H9 (cell line): Measurements from ENCODE around the gene GRIK1. TPM values are rescaled to one million over a fixed set of nuclear protein-coding genes. Genes with fewer than 3 reads are reported as not detected.

ENCODE experiments used
- DNase-seq: peaks from one replicate; pipeline ENCODE4 v3.0.0-alpha.2; 2017
- H2AFZ ChIP-seq: one replicate; pipeline ENCODE4 v1.6.1; 2013; ENCODE audit warnings: mild to moderate bottlenecking, low read length, control low read depth, moderate library complexity
- H2AK5ac ChIP-seq: 2 replicates; pipeline ENCODE4 v1.6.1; 2013; ENCODE audit warnings: low read length, control low read depth, mixed read lengths; ENCODE audit not compliant: insufficient read length
- H2BK120ac ChIP-seq: one replicate; pipeline ENCODE4 v1.6.1; 2013; ENCODE audit warnings: low read depth, mild to moderate bottlenecking, low read length, control low read depth, inconsistent platforms; ENCODE audit not compliant: poor library complexity, severe bottlenecking
- H2BK12ac ChIP-seq: 2 replicates; pipeline ENCODE4 v1.6.1; 2013; ENCODE audit warnings: low read length, control low read depth, mixed read lengths, low read depth; ENCODE audit not compliant: insufficient read length
- H2BK15ac ChIP-seq: 2 replicates; pipeline ENCODE4 v1.6.1; 2013; ENCODE audit warnings: low read depth, low read length, control low read depth
- H2BK20ac ChIP-seq: one replicate; pipeline ENCODE4 v1.6.1; 2013; ENCODE audit warnings: low read depth, mild to moderate bottlenecking, low read length, control low read depth, inconsistent platforms; ENCODE audit not compliant: poor library complexity, severe bottlenecking
- H2BK5ac ChIP-seq: 2 replicates; pipeline ENCODE4 v1.6.1; 2013; ENCODE audit warnings: low read length, control low read depth, mixed read lengths; ENCODE audit not compliant: insufficient read length
- H3K14ac ChIP-seq: 2 replicates; pipeline ENCODE4 v1.6.1; 2013; ENCODE audit warnings: low read length, control low read depth; ENCODE audit not compliant: insufficient read depth
- H3K18ac ChIP-seq: 2 replicates; pipeline ENCODE4 v1.6.1; 2013; ENCODE audit warnings: low read depth, mild to moderate bottlenecking, mixed read lengths, low read length, control low read depth; ENCODE audit not compliant: insufficient read length
- H3K23ac ChIP-seq: 2 replicates; pipeline ENCODE4 v1.6.1; 2013; ENCODE audit warnings: low read length, control low read depth, mixed read lengths, low read depth; ENCODE audit not compliant: insufficient read length
- H3K23me2 ChIP-seq: 2 replicates; pipeline ENCODE4 v1.6.1; 2013; ENCODE audit warnings: low read depth, mild to moderate bottlenecking, mixed read lengths, low read length, control low read depth; ENCODE audit not compliant: insufficient read length, poor library complexity, severe bottlenecking
- H3K27ac ChIP-seq: 2 replicates; pipeline ENCODE4 v1.5.1; 2013; ENCODE audit warnings: low read length, control low read depth, mixed read lengths, low read depth; ENCODE audit not compliant: insufficient read length
- H3K27me3 ChIP-seq: 2 replicates; pipeline ENCODE4 v1.6.1; 2013; ENCODE audit warnings: low read length, control low read depth, inconsistent platforms; ENCODE audit not compliant: insufficient read depth
- H3K4ac ChIP-seq: 2 replicates; pipeline ENCODE4 v1.6.1; 2013; ENCODE audit warnings: low read depth, mild to moderate bottlenecking, control low read depth, inconsistent platforms, low read length, moderate library complexity
- H3K4me1 ChIP-seq: 2 replicates; pipeline ENCODE4 v1.6.1; 2013; ENCODE audit warnings: low read length, control low read depth, inconsistent platforms; ENCODE audit not compliant: insufficient read depth
- H3K4me2 ChIP-seq: 2 replicates; pipeline ENCODE4 v1.6.1; 2013; ENCODE audit warnings: low read length, control low read depth, mixed read lengths; ENCODE audit not compliant: insufficient read length, insufficient read depth
- H3K56ac ChIP-seq: 2 replicates; pipeline ENCODE4 v1.6.1; 2013; ENCODE audit warnings: low read depth, mild to moderate bottlenecking, mixed read lengths, low read length, control low read depth; ENCODE audit not compliant: insufficient read length
- H3K79me1 ChIP-seq: 2 replicates; pipeline ENCODE4 v1.6.1; 2013; ENCODE audit warnings: low read depth, mild to moderate bottlenecking, moderate library complexity, low read length, control low read depth, inconsistent platforms; ENCODE audit not compliant: insufficient read depth, poor library complexity, severe bottlenecking
- H3K79me2 ChIP-seq: 2 replicates; pipeline ENCODE4 v1.6.1; 2013; ENCODE audit warnings: low read length, control low read depth, inconsistent platforms; ENCODE audit not compliant: insufficient read depth
- H3K9ac ChIP-seq: 2 replicates; pipeline ENCODE4 v1.6.1; 2013; ENCODE audit warnings: low read length, control low read depth, mixed read lengths; ENCODE audit not compliant: insufficient read length; ENCODE audit errors: extremely low read depth
- H3K9me3 ChIP-seq: one replicate; pipeline ENCODE4 v1.6.1; 2013; ENCODE audit warnings: low read depth, low read length, inconsistent platforms; ENCODE audit not compliant: control insufficient read depth
- H3T11ph ChIP-seq: one replicate; pipeline ENCODE4 v1.6.1; 2013; ENCODE audit warnings: mild to moderate bottlenecking, low read length, control low read depth, inconsistent platforms
- H4K20me1 ChIP-seq: one replicate; pipeline ENCODE4 v1.6.1; 2013; ENCODE audit not compliant: control insufficient read depth, insufficient read length, insufficient read depth
- H4K5ac ChIP-seq: 2 replicates; pipeline ENCODE4 v1.6.1; 2013; ENCODE audit warnings: low read depth, mild to moderate bottlenecking, mixed read lengths, low read length, control low read depth; ENCODE audit not compliant: insufficient read length
- H4K8ac ChIP-seq: replicated peaks from 2 replicates; pipeline ENCODE4 v1.6.1; 2013; ENCODE audit warnings: low read length, control low read depth, mixed read lengths, low read depth; ENCODE audit not compliant: insufficient read length
- H4K91ac ChIP-seq: 2 replicates; pipeline ENCODE4 v1.6.1; 2013; ENCODE audit warnings: low read depth, mild to moderate bottlenecking, moderate library complexity, mixed read lengths, low read length, control low read depth; ENCODE audit not compliant: insufficient read length
- H3K27ac Mint-ChIP-seq, 3 experiments: 2 replicates in 2 of 3; 3 replicates in 1 of 3; pipeline ENCODE4 v1.8.0; 2020 to 2021; ENCODE audit warnings: mixed read lengths in 3 of 3, mild to moderate bottlenecking in 1 of 3, moderate library complexity in 1 of 3
- H3K27me3 Mint-ChIP-seq: 2 replicates; pipeline ENCODE4 v1.8.0; 2021; ENCODE audit warnings: low read depth, mild to moderate bottlenecking, moderate library complexity, mixed read lengths
- H3K36me3 Mint-ChIP-seq, 3 experiments: 2 replicates in 2 of 3; 3 replicates in 1 of 3; pipeline ENCODE4 v1.8.0; 2020 to 2021; ENCODE audit warnings: low read depth in 3 of 3, mixed read lengths in 3 of 3; ENCODE audit not compliant: insufficient read depth in 1 of 3
- H3K4me1 Mint-ChIP-seq, 2 experiments: 2 replicates each; pipeline ENCODE4 v1.8.0; 2020; ENCODE audit warnings: mixed read lengths in 2 of 2
- H3K4me3 Mint-ChIP-seq, 2 experiments: 2 replicates in 1 of 2; 3 replicates in 1 of 2; pipeline ENCODE4 v1.8.0; 2020 to 2021; ENCODE audit warnings: mild to moderate bottlenecking in 2 of 2, mixed read lengths in 2 of 2, moderate library complexity in 1 of 2
- H3K9me3 Mint-ChIP-seq, 2 experiments: 2 replicates in 1 of 2; 3 replicates in 1 of 2; pipeline ENCODE4 v1.8.0; 2020; ENCODE audit warnings: mild to moderate bottlenecking in 2 of 2, mixed read lengths in 2 of 2, moderate library complexity in 1 of 2
- WGBS: extraction: QIAGEN DNeasy Blood & Tissue Kit; methylation state at CpG from one replicate; pipeline ENCODE4 v1.1.7; 2013; ENCODE audit warnings: missing lambda C conversion rate, low lambda C conversion rate, mixed read lengths; ENCODE audit not compliant: insufficient read length; ENCODE audit errors: extremely low coverage; 5-methylcytosine and 5-hydroxymethylcytosine counted together
- total RNA-seq: library from RNA; stranded (reverse); gene quantifications from 2 replicates; pipeline ENCODE4 v1.2.1, GENCODE V29; 2021
- TF ChIP-seq, protein P1 (sequence below): fragments of 200-600 bp; sonication (generic); conservative IDR thresholded peaks from 3 replicates; pipeline ENCODE4 v1.8.0; 2021; ENCODE audit warnings: antibody characterized with exemption, mild to moderate bottlenecking

The GRIK1 gene
- total RNA-seq, 1 experiment from 2014 or later, result not detected

- no peak overlapping the region for H2BK20ac ChIP-seq
- Mint-ChIP-seq H3K9me3 (peaks cover 11 to 14% of the 10 kb centered on the region in 2 experiments), H3K4me1 (peaks cover 8 to 9% of the 10 kb centered on the region in 2 experiments), H3K27ac (no peak overlapping the region), H3K4me3 (no peak overlapping the region), H3K36me3 (peaks cover 0 to 17% (median 10%) of the 10 kb centered on the region in 3 experiments; a peak in 6 of 7 replicates), H3K27me3 (peaks cover 3% of the 10 kb centered on the region; the same call in 1 of the 2 replicates)
- H2AK5ac ChIP-seq, result no peak overlapping the region
- H4K20me1 ChIP-seq, result no peaks in the 10 kb centered on the region
- DNase-seq, result no peak
- no peaks in the 10 kb centered on the region for H3K27me3 ChIP-seq
- H3K23ac ChIP-seq, result no peak overlapping the region
- WGBS, result no CpG with 5 or more reads among the region's 2 CpGs
- no peak overlapping the region for H3K4me2 ChIP-seq
- H2AFZ ChIP-seq, result no peak overlapping the region
- H3K79me1 ChIP-seq, result no peaks in the 10 kb centered on the region
- no peak overlapping the region for H3K27ac ChIP-seq
- no peak overlapping the region for H4K8ac ChIP-seq
- no peak overlapping the region for H3T11ph ChIP-seq
- no peak overlapping the region for H3K14ac ChIP-seq
- no peak overlapping the region for H2BK120ac ChIP-seq
- H4K5ac ChIP-seq, result no peak overlapping the region
- TF ChIP-seq, protein P1, sequence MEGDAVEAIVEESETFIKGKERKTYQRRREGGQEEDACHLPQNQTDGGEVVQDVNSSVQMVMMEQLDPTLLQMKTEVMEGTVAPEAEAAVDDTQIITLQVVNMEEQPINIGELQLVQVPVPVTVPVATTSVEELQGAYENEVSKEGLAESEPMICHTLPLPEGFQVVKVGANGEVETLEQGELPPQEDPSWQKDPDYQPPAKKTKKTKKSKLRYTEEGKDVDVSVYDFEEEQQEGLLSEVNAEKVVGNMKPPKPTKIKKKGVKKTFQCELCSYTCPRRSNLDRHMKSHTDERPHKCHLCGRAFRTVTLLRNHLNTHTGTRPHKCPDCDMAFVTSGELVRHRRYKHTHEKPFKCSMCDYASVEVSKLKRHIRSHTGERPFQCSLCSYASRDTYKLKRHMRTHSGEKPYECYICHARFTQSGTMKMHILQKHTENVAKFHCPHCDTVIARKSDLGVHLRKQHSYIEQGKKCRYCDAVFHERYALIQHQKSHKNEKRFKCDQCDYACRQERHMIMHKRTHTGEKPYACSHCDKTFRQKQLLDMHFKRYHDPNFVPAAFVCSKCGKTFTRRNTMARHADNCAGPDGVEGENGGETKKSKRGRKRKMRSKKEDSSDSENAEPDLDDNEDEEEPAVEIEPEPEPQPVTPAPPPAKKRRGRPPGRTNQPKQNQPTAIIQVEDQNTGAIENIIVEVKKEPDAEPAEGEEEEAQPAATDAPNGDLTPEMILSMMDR, result no peak
- no peak overlapping the region for H3K9ac ChIP-seq
- H3K4ac ChIP-seq, result no peak overlapping the region
- no peaks in the 10 kb centered on the region for H3K23me2 ChIP-seq
- H3K79me2 ChIP-seq, result no peaks in the 10 kb centered on the region
- H2BK12ac ChIP-seq, result no peak overlapping the region
- no peak overlapping the region for H2BK15ac ChIP-seq
- H4K91ac ChIP-seq, result no peak overlapping the region
- no peak overlapping the region for H3K56ac ChIP-seq
- no peaks in the 10 kb centered on the region; the same call in 1 of the 2 replicates for H3K4me1 ChIP-seq
- no peaks in the 10 kb centered on the region for H3K9me3 ChIP-seq
- H3K18ac ChIP-seq, result no peak overlapping the region
- H2BK5ac ChIP-seq, result no peak overlapping the region
Measured at GRCh38 chr21:29914326-29914725, 25.5 kb downstream of the GRIK1 start.
